Vagina (tissue), 2 donors: ENCODE measurements around the gene CCDC60.

Source experiments
- POLR2AphosphoS5 ChIP-seq, 2 donors: sonication (generic); formaldehyde crosslinking; IDR thresholded peaks; one replicate each; pipeline ENCODE4 v1.9.0; 2017; ENCODE audit warnings: antibody characterized with exemption in 2 of 2, mild to moderate bottlenecking in 2 of 2, low read depth in 1 of 2; ENCODE audit not compliant: insufficient read depth in 1 of 2
- TF ChIP-seq, protein P1 (sequence below), 3 experiments: fragments of 450-650 bp in 2 of 3; fragments of 200-600 bp in 1 of 3; sonication (generic) in 1 of 3; IDR thresholded peaks; one replicate each; pipeline ENCODE4 v1.5.1; 2017 to 2019; ENCODE audit warnings: antibody characterized with exemption in 3 of 3, mild to moderate bottlenecking in 2 of 3, moderate library complexity in 2 of 3

GRCh38 chr12:119328111-119328510 lies 6.4 kb upstream of the CCDC60 start:
- TF ChIP-seq, protein P1, sequence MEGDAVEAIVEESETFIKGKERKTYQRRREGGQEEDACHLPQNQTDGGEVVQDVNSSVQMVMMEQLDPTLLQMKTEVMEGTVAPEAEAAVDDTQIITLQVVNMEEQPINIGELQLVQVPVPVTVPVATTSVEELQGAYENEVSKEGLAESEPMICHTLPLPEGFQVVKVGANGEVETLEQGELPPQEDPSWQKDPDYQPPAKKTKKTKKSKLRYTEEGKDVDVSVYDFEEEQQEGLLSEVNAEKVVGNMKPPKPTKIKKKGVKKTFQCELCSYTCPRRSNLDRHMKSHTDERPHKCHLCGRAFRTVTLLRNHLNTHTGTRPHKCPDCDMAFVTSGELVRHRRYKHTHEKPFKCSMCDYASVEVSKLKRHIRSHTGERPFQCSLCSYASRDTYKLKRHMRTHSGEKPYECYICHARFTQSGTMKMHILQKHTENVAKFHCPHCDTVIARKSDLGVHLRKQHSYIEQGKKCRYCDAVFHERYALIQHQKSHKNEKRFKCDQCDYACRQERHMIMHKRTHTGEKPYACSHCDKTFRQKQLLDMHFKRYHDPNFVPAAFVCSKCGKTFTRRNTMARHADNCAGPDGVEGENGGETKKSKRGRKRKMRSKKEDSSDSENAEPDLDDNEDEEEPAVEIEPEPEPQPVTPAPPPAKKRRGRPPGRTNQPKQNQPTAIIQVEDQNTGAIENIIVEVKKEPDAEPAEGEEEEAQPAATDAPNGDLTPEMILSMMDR (IDR thresholded peaks at IDR 0.05) = no peak
- no peak for TF ChIP-seq POLR2AphosphoS5 (IDR thresholded peaks at IDR 0.05; ENCODE audit: insufficient read depth in 1 of 2, low read depth in 1 of 2)
